Astrocyte (in vitro differentiated cells and primary cell): ENCODE measurements around the gene CAMKMT.

Source experiments
- CTCF ChIP-seq: IDR thresholded peaks from 2 replicates; pipeline ENCODE4 v1.5.1; 2011; ENCODE audit warnings: low read depth, mild to moderate bottlenecking, inconsistent platforms, low read length, moderate library complexity; ENCODE audit not compliant: insufficient read depth
- EZH2 ChIP-seq: IDR thresholded peaks from 2 replicates; pipeline ENCODE4 v1.6.1; 2012; ENCODE audit warnings: mild to moderate bottlenecking, low read length, inconsistent platforms; ENCODE audit not compliant: insufficient read depth

- TF ChIP-seq CTCF = no peak
- TF ChIP-seq EZH2 = no peak
Observed at GRCh38 chr2:44369392-44369791, 7.6 kb downstream of the CAMKMT start.
